Panc1 (cell line): ENCODE measurements around the gene NHSL1. TPM values are rescaled to one million over a fixed set of nuclear protein-coding genes. Genes with fewer than 3 reads are reported as not detected.

Source experiments
- ATAC-seq: fragments of 200-7000 bp; cut with Tn5 transposase; 2 replicates; pipeline ENCODE4 v1.9.1; 2020; ENCODE audit warnings: mild to moderate bottlenecking, moderate library complexity
- BruUV-seq: library from RNA; stranded (reverse); fragments of 400-500 nt; replicated peaks from 2 replicates; lab custom pipeline; 2021; lab: Mats Ljungman, UMichigan
- CTCF ChIA-PET: fragments of 300-600 bp; sonication (Branson Sonifier 250); formaldehyde crosslinking; loops from one replicate; lab custom pipeline; 2022; ENCODE audit warnings: antibody characterized with exemption; lab: Charles Lee
- POLR2A ChIA-PET: fragments of 300-600 bp; sonication (Branson Sonifier 250); formaldehyde crosslinking; loops from one replicate; lab custom pipeline; 2022; ENCODE audit warnings: antibody characterized with exemption; lab: Charles Lee
- DNase-seq: peaks from one replicate; pipeline ENCODE4 v3.0.0-alpha.2; 2010; ENCODE audit warnings: low read depth, low spot score
- H3K27ac ChIP-seq: 2 replicates; pipeline ENCODE4 v1.5.1; 2011; ENCODE audit warnings: mild to moderate bottlenecking, low read length, inconsistent platforms
- H3K27me3 ChIP-seq: fragments of 200-500 bp; sonication (Bioruptor generic); 2 replicates; pipeline ENCODE4 v1.6.0; 2014; ENCODE audit warnings: low read length, inconsistent platforms; ENCODE audit not compliant: control insufficient read depth, insufficient read depth
- H3K36me3 ChIP-seq: fragments of 200-500 bp; sonication (Bioruptor generic); 2 replicates; pipeline ENCODE4 v1.5.1; 2014; ENCODE audit warnings: inconsistent platforms, mild to moderate bottlenecking, low read length, moderate library complexity; ENCODE audit not compliant: control insufficient read depth, insufficient read depth
- H3K4me1 ChIP-seq: 2 replicates; pipeline ENCODE4 v1.5.1; 2011; ENCODE audit warnings: inconsistent platforms, mild to moderate bottlenecking, low read length, moderate library complexity; ENCODE audit not compliant: control insufficient read depth, insufficient read depth
- H3K4me3 ChIP-seq, 2 experiments: 2 replicates each; pipeline ENCODE4 v1.5.1; 2011 to 2012; ENCODE audit warnings: low read depth in 2 of 2, low read length in 2 of 2, mild to moderate bottlenecking in 2 of 2, inconsistent platforms in 1 of 2, moderate library complexity in 1 of 2
- H3K9me3 ChIP-seq: fragments of 200-500 bp; sonication (Bioruptor generic); 2 replicates; pipeline ENCODE4 v1.5.1; 2014; ENCODE audit warnings: low read depth, mild to moderate bottlenecking, inconsistent platforms, low read length, moderate library complexity; ENCODE audit not compliant: control insufficient read depth, insufficient read depth
- CTCF ChIP-seq: fragments of 450-650 bp; IDR thresholded peaks from 2 replicates; pipeline ENCODE4 v1.5.1; 2017; ENCODE audit warnings: mild to moderate bottlenecking
- POLR2AphosphoS5 ChIP-seq: IDR thresholded peaks from 2 replicates; pipeline ENCODE4 v1.6.1; 2012; ENCODE audit warnings: mild to moderate bottlenecking, low read depth, low read length, moderate library complexity
- REST ChIP-seq, 2 experiments: IDR thresholded peaks; 2 replicates each; pipeline ENCODE4 v1.6.1; 2011 to 2012; ENCODE audit warnings: low read depth in 2 of 2, control low read depth in 1 of 2, low read length in 1 of 2, mild to moderate bottlenecking in 1 of 2, moderate library complexity in 1 of 2; ENCODE audit not compliant: insufficient read depth in 1 of 2
- SIN3A ChIP-seq: IDR thresholded peaks from 2 replicates; pipeline ENCODE4 v1.6.1; 2012; ENCODE audit warnings: low read depth, mild to moderate bottlenecking, low read length, moderate library complexity, borderline replicate concordance; ENCODE audit not compliant: insufficient read depth
- TCF7L2 ChIP-seq: IDR thresholded peaks from 2 replicates; pipeline ENCODE4 v1.6.1; 2011; ENCODE audit warnings: mild to moderate bottlenecking, low read depth, low read length, inconsistent platforms
- in situ Hi-C: cut with HindIII; loops from 2 replicates; pipeline ENCODE4 v1.10.0; 2016; ENCODE audit warnings: low sequenced_read_pairs, low pct_unique_long_range_greater_than_20kb
- intact Hi-C: fragments of 100-400 bp; cut with micrococcal nuclease; formaldehyde crosslinking; loops from one replicate; pipeline ENCODE4 v1.10.0; 2022; ENCODE audit not compliant: unreplicated experiment
- total RNA-seq: library from RNA; stranded (reverse); gene quantifications from one replicate; pipeline ENCODE4 v1.2.1, GENCODE V29; 2021; ENCODE audit not compliant: unreplicated experiment

The NHSL1 gene
- total RNA-seq, 1 experiment from 2014 or later: 20.6 TPM

GRCh38 chr6:138396709-138397108 is 102.6 kb downstream of the NHSL1 start:
- no peak overlapping the region for H3K4me3 ChIP-seq
- ChIA-PET CTCF (no interaction called here), POLR2A (no interaction called here)
- DNase-seq (no peak), ATAC-seq (no peak)
- no peaks in the 10 kb centered on the region for H3K4me1 ChIP-seq
- in situ Hi-C loops (no loop called here), intact Hi-C loops (no loop called here)
- H3K9me3 ChIP-seq: no peaks in the 10 kb centered on the region
- H3K36me3 ChIP-seq: no peaks in the 10 kb centered on the region
- TF ChIP-seq REST (IDR thresholded peaks at IDR 0.05; ENCODE audit: insufficient read depth in 1 of 2, low read depth in 2 of 2, low read length in 1 of 2): no peak
- no peak for TF ChIP-seq TCF7L2
- no peak for TF ChIP-seq POLR2AphosphoS5
- TF ChIP-seq CTCF: no peak
- no peak for TF ChIP-seq SIN3A
- H3K27me3 ChIP-seq: no peaks in the 10 kb centered on the region; the same call in 1 of the 2 replicates
- no TSS peak for BruUV-seq
- no peak overlapping the region for H3K27ac ChIP-seq

GRCh38 chr6:138393871-138394783 is 105.2 kb downstream of the NHSL1 start:
- H3K27me3 ChIP-seq: no peaks in the 10 kb centered on the region; the same call in none of the 2 replicates
- no peaks in the 10 kb centered on the region for H3K36me3 ChIP-seq
- DNase-seq: no peak
- no peak for TF ChIP-seq POLR2AphosphoS5
- TF ChIP-seq CTCF: no peak
- no peak for TF ChIP-seq SIN3A
- ChIA-PET CTCF (no interaction called here), POLR2A (interaction anchor here (0.6 kb wide), 1 partner anchor 93 kb away, joined by 4 read pairs; no protein-coding TSS in a partner anchor)
- intact Hi-C loops: no loop called here
- in situ Hi-C loops: no loop called here
- no peaks in the 10 kb centered on the region for H3K9me3 ChIP-seq
- H3K27ac ChIP-seq: no peak overlapping the region
- no peaks in the 10 kb centered on the region for H3K4me1 ChIP-seq
- no TSS peak for BruUV-seq
- no peak for ATAC-seq
- H3K4me3 ChIP-seq: no peak overlapping the region
